ENCODE measurements around the gene IL37.
A peak's percentile ranks its signal among the peaks of the same experiment; 100 is the strongest.

DNA sequence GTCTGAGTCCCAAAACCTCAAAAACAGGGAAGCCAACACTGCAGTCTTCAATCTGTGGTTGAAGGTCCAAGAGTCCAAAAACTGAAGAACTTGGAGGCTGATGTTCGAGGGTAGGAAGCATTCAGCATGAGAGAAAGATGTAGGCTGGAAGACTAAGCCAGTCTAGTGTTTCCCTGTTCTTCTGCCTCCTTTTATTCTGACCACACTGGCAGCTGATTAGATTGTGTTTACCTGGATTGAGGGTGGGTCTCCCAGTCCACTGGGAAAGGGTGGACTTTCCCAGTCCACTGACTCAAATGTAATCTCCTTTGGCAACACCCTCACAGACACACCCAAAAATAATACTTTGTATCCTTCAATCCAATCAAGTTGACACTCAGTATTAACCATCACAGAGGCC is 46.9 kb upstream of the IL37 start:
- TF ChIP-seq, protein P1, sequence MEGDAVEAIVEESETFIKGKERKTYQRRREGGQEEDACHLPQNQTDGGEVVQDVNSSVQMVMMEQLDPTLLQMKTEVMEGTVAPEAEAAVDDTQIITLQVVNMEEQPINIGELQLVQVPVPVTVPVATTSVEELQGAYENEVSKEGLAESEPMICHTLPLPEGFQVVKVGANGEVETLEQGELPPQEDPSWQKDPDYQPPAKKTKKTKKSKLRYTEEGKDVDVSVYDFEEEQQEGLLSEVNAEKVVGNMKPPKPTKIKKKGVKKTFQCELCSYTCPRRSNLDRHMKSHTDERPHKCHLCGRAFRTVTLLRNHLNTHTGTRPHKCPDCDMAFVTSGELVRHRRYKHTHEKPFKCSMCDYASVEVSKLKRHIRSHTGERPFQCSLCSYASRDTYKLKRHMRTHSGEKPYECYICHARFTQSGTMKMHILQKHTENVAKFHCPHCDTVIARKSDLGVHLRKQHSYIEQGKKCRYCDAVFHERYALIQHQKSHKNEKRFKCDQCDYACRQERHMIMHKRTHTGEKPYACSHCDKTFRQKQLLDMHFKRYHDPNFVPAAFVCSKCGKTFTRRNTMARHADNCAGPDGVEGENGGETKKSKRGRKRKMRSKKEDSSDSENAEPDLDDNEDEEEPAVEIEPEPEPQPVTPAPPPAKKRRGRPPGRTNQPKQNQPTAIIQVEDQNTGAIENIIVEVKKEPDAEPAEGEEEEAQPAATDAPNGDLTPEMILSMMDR (IDR thresholded peaks at IDR 0.05) = no peak
- peak in 2 of 3 donors; percentile 66 to 69 for TF ChIP-seq POLR2AphosphoS5 (IDR thresholded peaks at IDR 0.05)
- TF ChIP-seq POLR2A (IDR thresholded peaks at IDR 0.05) = no peak
